ENCODE data around the gene EEIG1.
A peak's percentile ranks its signal among the peaks of the same experiment; 100 is the strongest.

The EEIG1 gene

DNA sequence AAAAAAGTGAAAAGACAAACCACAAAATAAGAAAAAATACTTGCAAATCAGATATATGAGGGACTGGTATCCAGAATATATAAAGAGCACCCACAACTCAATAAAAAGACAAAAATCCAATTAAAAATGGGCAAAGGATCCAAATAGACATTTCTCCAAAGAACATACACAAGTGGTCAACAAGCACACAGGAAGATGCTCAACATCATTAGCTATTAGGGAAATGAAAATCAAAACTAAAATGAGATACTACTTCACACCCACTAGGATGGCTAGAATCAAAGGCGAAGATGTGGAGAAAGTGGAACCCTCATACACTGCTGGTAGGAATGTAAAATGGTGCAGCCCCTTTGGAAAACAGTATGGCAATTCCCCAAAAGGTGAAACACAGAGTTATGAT, 22.1 kb downstream of the EEIG1 start:
- no peaks in the 10 kb centered on the region for H3K9me3 ChIP-seq (ENCODE audit: control insufficient read depth, low read length)
- no peak overlapping the region for H3K27ac ChIP-seq (ENCODE audit: low read depth, low read length, severe bottlenecking)
- H3K36me3 ChIP-seq (ENCODE audit: control insufficient read depth, insufficient read depth, low read length): peaks cover 5% of the 10 kb centered on the region
- peaks cover 16% of the 10 kb centered on the region for H3K4me1 ChIP-seq (ENCODE audit: control insufficient read depth, insufficient read depth, low read length, poor library complexity, severe bottlenecking)
- H3K4me3 ChIP-seq (ENCODE audit: extremely low read depth, insufficient read depth, low read length, poor library complexity, severe bottlenecking): no peak overlapping the region
- WGBS, 2 experiments (ENCODE audit: insufficient coverage in 2 of 2): no CpG with 5 or more reads among the region's 1 CpG

- H3K4me3 ChIP-seq (ENCODE audit: extremely low read depth, insufficient read depth, low read length, poor library complexity, severe bottlenecking): no peak overlapping the region
- H3K27ac ChIP-seq (ENCODE audit: low read depth, low read length, severe bottlenecking): no peak overlapping the region
- peaks cover 5% of the 10 kb centered on the region for H3K4me1 ChIP-seq (ENCODE audit: control insufficient read depth, insufficient read depth, low read length, poor library complexity, severe bottlenecking)
- WGBS, 2 experiments (ENCODE audit: insufficient coverage in 2 of 2): 73 to 74% methylated on average over 11 of the region's 12 CpGs
- H3K36me3 ChIP-seq (ENCODE audit: control insufficient read depth, insufficient read depth, low read length): peaks cover 5% of the 10 kb centered on the region
- H3K9me3 ChIP-seq (ENCODE audit: control insufficient read depth, low read length): no peaks in the 10 kb centered on the region
These were observed 25.3 kb downstream of the EEIG1 start for GRCh38 chr9:127955294-127956015.

DNA sequence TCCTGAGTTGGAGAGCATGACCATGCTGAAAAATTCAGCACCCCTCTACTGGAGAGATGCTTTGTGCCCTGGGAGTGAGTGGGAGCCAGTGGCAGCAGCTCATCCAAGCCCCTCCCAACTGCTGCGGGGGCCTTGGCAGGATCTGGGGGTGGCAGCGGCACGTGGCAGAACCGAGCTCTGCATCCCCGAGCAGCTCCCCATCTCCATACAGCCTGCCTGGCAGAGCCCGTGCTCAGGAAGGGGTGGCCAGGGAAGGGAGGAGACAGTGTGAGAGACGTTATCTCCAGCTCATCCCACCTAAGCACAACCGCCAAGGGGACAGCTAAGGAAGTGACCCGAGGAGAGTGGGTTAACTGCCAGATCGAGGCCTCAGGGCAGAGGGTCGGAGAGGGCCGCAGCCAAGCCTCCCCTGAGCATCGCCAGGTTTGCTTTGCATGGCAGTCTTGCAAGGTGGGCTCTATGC, 25.9 kb downstream of the EEIG1 start:
- 79 to 87% methylated on average over 5 to 9 of the region's 13 CpGs for WGBS, 2 experiments (ENCODE audit: insufficient coverage in 2 of 2)
- H3K36me3 ChIP-seq (ENCODE audit: control insufficient read depth, insufficient read depth, low read length): peaks cover 9% of the 10 kb centered on the region
- no peak overlapping the region for H3K27ac ChIP-seq (ENCODE audit: low read depth, low read length, severe bottlenecking)
- peaks cover 5% of the 10 kb centered on the region for H3K4me1 ChIP-seq (ENCODE audit: control insufficient read depth, insufficient read depth, low read length, poor library complexity, severe bottlenecking)
- H3K4me3 ChIP-seq (ENCODE audit: extremely low read depth, insufficient read depth, low read length, poor library complexity, severe bottlenecking): no peak overlapping the region
- no peaks in the 10 kb centered on the region for H3K9me3 ChIP-seq (ENCODE audit: control insufficient read depth, low read length)

DNA sequence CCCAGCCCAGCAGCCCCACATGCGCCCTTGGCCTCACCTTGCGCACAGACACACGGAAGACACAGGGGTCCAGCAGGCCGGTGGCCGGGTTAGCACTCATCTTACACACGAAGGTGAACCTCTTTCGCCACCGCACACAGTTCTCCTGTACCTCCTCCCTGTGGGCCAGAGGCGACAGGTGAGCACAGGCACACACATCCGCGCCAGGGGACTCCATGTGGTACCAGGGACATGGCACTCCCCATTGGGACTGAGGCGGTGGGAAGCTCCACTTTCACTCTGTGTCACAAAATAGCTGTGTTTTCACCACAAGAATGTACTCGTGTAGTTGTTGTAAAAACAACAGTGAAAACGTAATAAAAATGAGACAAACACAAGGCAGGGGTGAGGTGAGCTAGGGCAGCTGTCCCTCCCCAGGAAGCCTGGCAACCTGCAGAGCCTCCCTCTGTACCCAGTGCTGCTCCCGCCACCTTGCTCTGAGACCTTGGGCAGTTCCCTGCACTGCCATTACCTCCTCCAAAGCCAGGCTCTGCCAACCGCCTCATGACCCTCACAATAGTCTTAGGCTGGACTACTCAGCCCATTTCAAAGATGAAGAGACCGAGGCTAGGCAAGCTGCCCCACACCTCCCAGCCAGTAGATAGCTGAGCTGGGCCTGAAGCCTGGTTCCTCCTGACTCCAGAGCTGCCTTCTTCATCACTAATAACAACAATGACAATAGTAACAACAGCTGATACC, 26.9 kb downstream of the EEIG1 start:
- H3K4me3 ChIP-seq (ENCODE audit: extremely low read depth, insufficient read depth, low read length, poor library complexity, severe bottlenecking): no peak overlapping the region
- 96% methylated on average over 16 to 17 of the region's 17 CpGs for WGBS, 2 experiments (ENCODE audit: insufficient coverage in 2 of 2)
- no peaks in the 10 kb centered on the region for H3K9me3 ChIP-seq (ENCODE audit: control insufficient read depth, low read length)
- H3K27ac ChIP-seq (ENCODE audit: low read depth, low read length, severe bottlenecking): no peak overlapping the region
- peaks cover 16% of the 10 kb centered on the region for H3K36me3 ChIP-seq (ENCODE audit: control insufficient read depth, insufficient read depth, low read length)
- peaks cover 5% of the 10 kb centered on the region for H3K4me1 ChIP-seq (ENCODE audit: control insufficient read depth, insufficient read depth, low read length, poor library complexity, severe bottlenecking)

DNA sequence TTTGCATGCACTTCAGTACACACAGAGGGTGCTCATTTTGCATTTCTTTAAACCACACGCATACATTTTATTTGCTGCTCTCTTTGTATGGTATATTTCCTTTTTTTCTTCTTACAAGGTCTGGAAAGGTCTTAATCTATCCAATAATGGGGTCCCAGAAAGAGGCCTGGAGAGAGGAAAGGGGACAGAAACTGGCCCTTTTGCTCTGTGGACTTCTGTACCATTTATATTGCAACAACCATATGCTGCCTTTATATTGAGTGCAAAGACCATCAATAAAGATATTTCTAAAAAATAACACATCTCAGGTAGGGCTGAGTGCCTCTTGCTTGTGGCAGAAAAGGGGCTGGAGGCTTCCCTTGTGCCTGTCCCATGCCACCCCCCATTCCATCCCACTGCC, 27.6 kb downstream of the EEIG1 start:
- Histone ChIP-seq H3K9me3 (ENCODE audit: control insufficient read depth, low read length) (no peaks in the 10 kb centered on the region), H3K4me3 (ENCODE audit: extremely low read depth, insufficient read depth, low read length, poor library complexity, severe bottlenecking) (no peak overlapping the region), H3K4me1 (ENCODE audit: control insufficient read depth, insufficient read depth, low read length, poor library complexity, severe bottlenecking) (peaks cover 5% of the 10 kb centered on the region), H3K36me3 (ENCODE audit: control insufficient read depth, insufficient read depth, low read length) (peaks cover 22% of the 10 kb centered on the region), H3K27ac (ENCODE audit: low read depth, low read length, severe bottlenecking) (no peak overlapping the region)
- no CpG with 5 or more reads among the region's 1 CpG for WGBS, 2 experiments (ENCODE audit: insufficient coverage in 2 of 2)

- peak overlapping the region; percentile 45 for H3K27ac ChIP-seq (ENCODE audit: low read depth, low read length, severe bottlenecking)
- H3K4me1 ChIP-seq (ENCODE audit: control insufficient read depth, insufficient read depth, low read length, poor library complexity, severe bottlenecking): peaks cover 5% of the 10 kb centered on the region
- peaks cover 26% of the 10 kb centered on the region for H3K36me3 ChIP-seq (ENCODE audit: control insufficient read depth, insufficient read depth, low read length)
- 77 to 88% methylated on average over 17 to 20 of the region's 21 CpGs for WGBS, 2 experiments (ENCODE audit: insufficient coverage in 2 of 2)
- H3K4me3 ChIP-seq (ENCODE audit: extremely low read depth, insufficient read depth, low read length, poor library complexity, severe bottlenecking): no peak overlapping the region
- no peaks in the 10 kb centered on the region for H3K9me3 ChIP-seq (ENCODE audit: control insufficient read depth, low read length)
These were observed 30.1 kb downstream of the EEIG1 start for GRCh38 chr9:127950513-127951289.

- H3K4me3 ChIP-seq (ENCODE audit: extremely low read depth, insufficient read depth, low read length, poor library complexity, severe bottlenecking): no peak overlapping the region
These were observed 30.8 kb downstream of the EEIG1 start for GRCh38 chr9:127949827-127950512.

GRCh38 chr9:127947841-127948710, 32.7 kb downstream of the EEIG1 start:
- H3K9me3 ChIP-seq (ENCODE audit: control insufficient read depth, low read length): no peaks in the 10 kb centered on the region
- 87 to 89% methylated on average over 14 to 15 of the region's 17 CpGs for WGBS, 2 experiments (ENCODE audit: insufficient coverage in 2 of 2)
- no peak overlapping the region for H3K4me3 ChIP-seq (ENCODE audit: extremely low read depth, insufficient read depth, low read length, poor library complexity, severe bottlenecking)
- H3K4me1 ChIP-seq (ENCODE audit: control insufficient read depth, insufficient read depth, low read length, poor library complexity, severe bottlenecking): no peaks in the 10 kb centered on the region
- H3K27ac ChIP-seq (ENCODE audit: low read depth, low read length, severe bottlenecking): no peak overlapping the region
- H3K36me3 ChIP-seq (ENCODE audit: control insufficient read depth, insufficient read depth, low read length): peaks cover 33% of the 10 kb centered on the region

More at GRCh38 chr9:127949827-127950512, 30.8 kb downstream of the EEIG1 start:
- peak overlapping the region; percentile 45 for H3K27ac ChIP-seq (ENCODE audit: low read depth, low read length, severe bottlenecking)
- H3K36me3 ChIP-seq (ENCODE audit: control insufficient read depth, insufficient read depth, low read length): peaks cover 27% of the 10 kb centered on the region
- peaks cover under 1% of the 10 kb centered on the region for H3K4me1 ChIP-seq (ENCODE audit: control insufficient read depth, insufficient read depth, low read length, poor library complexity, severe bottlenecking)
- no peaks in the 10 kb centered on the region for H3K9me3 ChIP-seq (ENCODE audit: control insufficient read depth, low read length)
- WGBS, 2 experiments (ENCODE audit: insufficient coverage in 2 of 2): 89 to 94% methylated on average over 15 to 16 of the region's 17 CpGs

DNA sequence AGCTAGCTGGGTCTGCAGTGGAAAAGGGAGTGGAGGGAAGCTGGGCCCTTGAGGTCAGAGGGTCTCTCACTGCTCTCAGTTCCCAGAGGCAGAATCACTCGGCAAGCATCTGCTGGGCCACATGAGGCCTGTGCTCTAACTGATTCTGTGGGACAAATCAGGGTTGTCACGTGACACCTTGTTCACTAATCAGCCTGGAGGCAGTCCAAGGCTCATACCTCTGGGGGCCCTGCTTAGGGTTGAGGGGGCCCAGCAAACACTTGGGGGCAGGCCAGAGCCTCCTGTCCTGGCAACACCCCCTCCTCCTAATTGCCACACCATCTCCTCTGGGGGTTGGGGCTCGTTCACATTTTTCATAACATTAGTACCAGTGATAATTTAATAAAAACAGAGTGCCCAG, 34.1 kb downstream of the EEIG1 start:
- Histone ChIP-seq H3K4me3 (ENCODE audit: extremely low read depth, insufficient read depth, low read length, poor library complexity, severe bottlenecking) (no peak overlapping the region), H3K36me3 (ENCODE audit: control insufficient read depth, insufficient read depth, low read length) (peaks cover 42% of the 10 kb centered on the region)
- WGBS, 2 experiments (ENCODE audit: insufficient coverage in 2 of 2): 89 to 95% methylated on average over 2 of the region's 3 CpGs

More for the DNA sequence above, 34.1 kb downstream of the EEIG1 start:
- no peaks in the 10 kb centered on the region for H3K9me3 ChIP-seq (ENCODE audit: control insufficient read depth, low read length)
- no peaks in the 10 kb centered on the region for H3K4me1 ChIP-seq (ENCODE audit: control insufficient read depth, insufficient read depth, low read length, poor library complexity, severe bottlenecking)
- no peak overlapping the region for H3K27ac ChIP-seq (ENCODE audit: low read depth, low read length, severe bottlenecking)
